ENCODE data around the gene IGFALS. TPM values are rescaled to one million over a fixed set of nuclear protein-coding genes. Genes with fewer than 3 reads are reported as not detected.

Gene IGFALS
- total and polyA plus RNA-seq, 2 of the 4 experiments (the other 2 are of a cell fraction) = not detected

DNA sequence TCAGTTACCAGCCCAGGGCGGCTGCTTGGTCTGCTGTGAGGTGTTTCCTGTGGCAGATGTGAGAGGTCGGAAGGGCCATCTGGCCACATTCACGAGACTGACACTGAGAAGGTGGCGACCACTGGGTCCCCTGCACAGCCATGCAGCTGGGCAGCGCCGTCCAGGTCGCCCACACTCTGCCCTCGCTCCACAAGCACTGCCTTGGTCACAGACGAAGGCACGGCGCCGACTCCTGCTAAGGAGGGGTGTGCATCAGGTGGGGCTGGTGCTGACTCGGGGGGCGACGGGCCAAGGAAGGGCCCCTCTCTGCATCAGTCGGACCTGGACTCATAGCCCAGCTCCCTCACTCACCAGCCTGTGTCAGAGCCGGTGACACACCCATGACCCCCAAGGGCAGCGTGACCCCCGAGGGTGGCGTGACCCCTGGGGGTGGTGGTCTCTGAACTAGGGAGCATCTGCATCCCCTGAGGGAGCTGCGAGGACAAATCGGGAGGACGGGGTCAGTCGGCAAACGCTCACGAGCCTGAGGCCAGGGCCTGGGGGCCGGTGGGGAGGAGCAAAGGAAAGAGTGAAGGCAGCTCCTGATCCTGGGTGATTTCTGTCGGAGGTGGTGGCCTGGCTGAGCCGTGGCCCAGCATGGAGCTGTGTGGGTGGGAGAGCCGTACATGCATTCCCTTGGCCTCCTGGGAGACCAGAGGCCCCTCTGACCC is 52.6 kb downstream of the IGFALS start:
- Histone ChIP-seq H2AFZ (replicated peaks; ENCODE audit: low read length, poor library complexity) (no peak overlapping the region), H4K91ac (ENCODE audit: insufficient read depth, low read depth, low read length) (no peak overlapping the region), H3K14ac (replicated peaks; ENCODE audit: low read depth, low read length) (no peak overlapping the region), H3K4me1 (ENCODE audit: control insufficient read depth, insufficient read depth, low read length) (peaks cover 2% of the 10 kb centered on the region; the same call in 1 of the 2 replicates), H4K20me1 (ENCODE audit: insufficient read depth, low read length) (peaks cover 44% of the 10 kb centered on the region), H2BK120ac (ENCODE audit: low read depth, low read length) (no peak overlapping the region), H4K8ac (ENCODE audit: low read depth in 2 of 2, low read length in 2 of 2) (no peak overlapping the region), H3K9me3 (ENCODE audit: control insufficient read depth, insufficient read depth, low read length) (no peaks in the 10 kb centered on the region), H2BK15ac (ENCODE audit: low read depth, low read length) (no peak overlapping the region), H3K27me3 (ENCODE audit: control insufficient read depth, insufficient read depth, low read length) (no peaks in the 10 kb centered on the region), H2AK5ac (ENCODE audit: low read depth, low read length) (no peak overlapping the region), H3K9ac (ENCODE audit: low read depth, low read length) (no peak overlapping the region), H4K5ac (ENCODE audit: low read depth, low read length) (no peak overlapping the region), H3K56ac (ENCODE audit: extremely low read depth, insufficient read depth, low read length) (no peak overlapping the region), H3K23ac (ENCODE audit: low read depth, low read length) (no peak overlapping the region), H3K4me3 (ENCODE audit: insufficient read depth, low read depth, low read length) (no peak overlapping the region), H3K79me1 (ENCODE audit: low read depth in 1 of 2, low read length in 2 of 2) (peaks cover 25 to 58% of the 10 kb centered on the region in 2 experiments), H3K4me2 (ENCODE audit: low read depth, low read length) (no peak overlapping the region), H3K36me3 (ENCODE audit: control insufficient read depth, insufficient read depth, low read length) (peaks cover 34% of the 10 kb centered on the region), H3K27ac (ENCODE audit: insufficient read depth, low read length) (no peak overlapping the region), H3K9me1 (ENCODE audit: insufficient read depth, low read length) (peaks cover 6% of the 10 kb centered on the region), H2AK9ac (replicated peaks; ENCODE audit: low read depth, low read length, poor library complexity) (no peak overlapping the region), H2BK20ac (ENCODE audit: low read depth, low read length) (no peak overlapping the region), H3K18ac (ENCODE audit: low read depth, low read length) (no peak overlapping the region), H2BK5ac (ENCODE audit: low read depth, low read length, poor library complexity, severe bottlenecking) (no peak overlapping the region), H3K4ac (ENCODE audit: low read depth, low read length) (no peak overlapping the region)
- no TSS peak for BruUV-seq (replicated peaks)
- WGBS, 2 experiments (ENCODE audit: extremely low coverage in 2 of 2, insufficient read length in 1 of 2) = 97% methylated on average over 20 of the region's 30 CpGs; no CpG with 5 or more reads in 1 of the 2 experiments
- POLR2A ChIA-PET (ENCODE audit: unreplicated experiment) = no interaction called here
- in situ Hi-C loops (cut with MboI; ENCODE audit: low sequenced_read_pairs) = no loop called here
- ATAC-seq (ENCODE audit: low read depth) (no peak), DNase-seq (no peak)
- CTCF ChIA-PET = no interaction called here
- dilution Hi-C loops (cut with HindIII; ENCODE audit: low sequenced_read_pairs, unreplicated experiment) = no loop called here
- intact Hi-C loops (cut with micrococcal nuclease) = no loop called here
- TF ChIP-seq, protein P1, sequence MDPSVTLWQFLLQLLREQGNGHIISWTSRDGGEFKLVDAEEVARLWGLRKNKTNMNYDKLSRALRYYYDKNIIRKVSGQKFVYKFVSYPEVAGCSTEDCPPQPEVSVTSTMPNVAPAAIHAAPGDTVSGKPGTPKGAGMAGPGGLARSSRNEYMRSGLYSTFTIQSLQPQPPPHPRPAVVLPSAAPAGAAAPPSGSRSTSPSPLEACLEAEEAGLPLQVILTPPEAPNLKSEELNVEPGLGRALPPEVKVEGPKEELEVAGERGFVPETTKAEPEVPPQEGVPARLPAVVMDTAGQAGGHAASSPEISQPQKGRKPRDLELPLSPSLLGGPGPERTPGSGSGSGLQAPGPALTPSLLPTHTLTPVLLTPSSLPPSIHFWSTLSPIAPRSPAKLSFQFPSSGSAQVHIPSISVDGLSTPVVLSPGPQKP (IDR thresholded peaks at IDR 0.05; ENCODE audit: borderline replicate concordance, low read depth, low read length) = no peak
- TF ChIP-seq MAFK (IDR thresholded peaks at IDR 0.05; ENCODE audit: low read depth, low read length) = no peak
- TF ChIP-seq, protein P2, sequence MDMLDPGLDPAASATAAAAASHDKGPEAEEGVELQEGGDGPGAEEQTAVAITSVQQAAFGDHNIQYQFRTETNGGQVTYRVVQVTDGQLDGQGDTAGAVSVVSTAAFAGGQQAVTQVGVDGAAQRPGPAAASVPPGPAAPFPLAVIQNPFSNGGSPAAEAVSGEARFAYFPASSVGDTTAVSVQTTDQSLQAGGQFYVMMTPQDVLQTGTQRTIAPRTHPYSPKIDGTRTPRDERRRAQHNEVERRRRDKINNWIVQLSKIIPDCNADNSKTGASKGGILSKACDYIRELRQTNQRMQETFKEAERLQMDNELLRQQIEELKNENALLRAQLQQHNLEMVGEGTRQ (IDR thresholded peaks at IDR 0.05; ENCODE audit: low read depth, low read length) = no peak
- no peak for TF ChIP-seq RCOR1 (IDR thresholded peaks at IDR 0.05; ENCODE audit: insufficient replicate concordance, low read length)
- TF ChIP-seq RAD21 (IDR thresholded peaks at IDR 0.05; ENCODE audit: low read length) = no peak
- TF ChIP-seq CHD1 (IDR thresholded peaks at IDR 0.05; ENCODE audit: low read depth, low read length) = no peak
- TF ChIP-seq BHLHE40 (IDR thresholded peaks at IDR 0.05; ENCODE audit: low read depth, low read length) = no peak
- TF ChIP-seq CEBPB (IDR thresholded peaks at IDR 0.05; ENCODE audit: low read depth, low read length) = no peak
- TF ChIP-seq RFX5 (IDR thresholded peaks at IDR 0.05; ENCODE audit: low read depth, low read length) = no peak
- TF ChIP-seq FOS (IDR thresholded peaks at IDR 0.05; ENCODE audit: low read depth, low read length) = no peak
- TF ChIP-seq MAZ (IDR thresholded peaks at IDR 0.05; ENCODE audit: borderline replicate concordance, low read depth, low read length) = no peak
- TF ChIP-seq MXI1 (IDR thresholded peaks at IDR 0.05; ENCODE audit: borderline replicate concordance, low read depth, low read length) = no peak
- TF ChIP-seq NFE2L2 (IDR thresholded peaks at IDR 0.05; ENCODE audit: low read depth, low read length) = no peak
- TF ChIP-seq, protein P3, sequence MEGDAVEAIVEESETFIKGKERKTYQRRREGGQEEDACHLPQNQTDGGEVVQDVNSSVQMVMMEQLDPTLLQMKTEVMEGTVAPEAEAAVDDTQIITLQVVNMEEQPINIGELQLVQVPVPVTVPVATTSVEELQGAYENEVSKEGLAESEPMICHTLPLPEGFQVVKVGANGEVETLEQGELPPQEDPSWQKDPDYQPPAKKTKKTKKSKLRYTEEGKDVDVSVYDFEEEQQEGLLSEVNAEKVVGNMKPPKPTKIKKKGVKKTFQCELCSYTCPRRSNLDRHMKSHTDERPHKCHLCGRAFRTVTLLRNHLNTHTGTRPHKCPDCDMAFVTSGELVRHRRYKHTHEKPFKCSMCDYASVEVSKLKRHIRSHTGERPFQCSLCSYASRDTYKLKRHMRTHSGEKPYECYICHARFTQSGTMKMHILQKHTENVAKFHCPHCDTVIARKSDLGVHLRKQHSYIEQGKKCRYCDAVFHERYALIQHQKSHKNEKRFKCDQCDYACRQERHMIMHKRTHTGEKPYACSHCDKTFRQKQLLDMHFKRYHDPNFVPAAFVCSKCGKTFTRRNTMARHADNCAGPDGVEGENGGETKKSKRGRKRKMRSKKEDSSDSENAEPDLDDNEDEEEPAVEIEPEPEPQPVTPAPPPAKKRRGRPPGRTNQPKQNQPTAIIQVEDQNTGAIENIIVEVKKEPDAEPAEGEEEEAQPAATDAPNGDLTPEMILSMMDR (conservative IDR thresholded peaks at IDR 0.05; ENCODE audit: low read depth, low read length) = no peak
- no peak for TF ChIP-seq SMC3 (IDR thresholded peaks at IDR 0.05; ENCODE audit: low read depth, low read length)
- TF ChIP-seq POLR2A (IDR thresholded peaks at IDR 0.05; ENCODE audit: low read depth, low read length) = no peak
